PC-3 (cell line): ENCODE measurements around the gene FASTK. TPM values are rescaled to one million over a fixed set of nuclear protein-coding genes. Genes with fewer than 3 reads are reported as not detected.

Experiments used
- ATAC-seq: fragments of 200-7000 bp; cut with Tn5 transposase; 2 replicates; pipeline ENCODE4 v1.9.1; 2020; ENCODE audit warnings: mild to moderate bottlenecking, moderate library complexity
- BruUV-seq: library from RNA; stranded (reverse); fragments of 400-500 nt; replicated peaks from 2 replicates; lab custom pipeline; 2021; lab: Mats Ljungman, UMichigan
- CTCF ChIA-PET: fragments of 300-600 bp; sonication (Branson Sonifier 250); formaldehyde crosslinking; loops from one replicate; lab custom pipeline; 2022; ENCODE audit warnings: antibody characterized with exemption; lab: Charles Lee
- POLR2A ChIA-PET: fragments of 300-600 bp; sonication (Branson Sonifier 250); formaldehyde crosslinking; loops from one replicate; lab custom pipeline; 2022; ENCODE audit warnings: antibody characterized with exemption; ENCODE audit not compliant: unreplicated experiment; lab: Charles Lee
- DNase-seq: peaks from one replicate; pipeline ENCODE4 v3.0.0-alpha.2; 2015
- H2AFZ ChIP-seq: fragments of 300-600 bp; sonication (generic); 2 replicates; pipeline ENCODE4 v1.6.0; 2016; ENCODE audit warnings: antibody characterized with exemption, low read length
- H3F3A ChIP-seq: fragments of 300-600 bp; sonication (generic); one replicate; pipeline ENCODE4 v1.6.0; 2017; ENCODE audit warnings: antibody characterized with exemption, low read length, control low read depth, mild to moderate bottlenecking; ENCODE audit not compliant: unreplicated experiment
- H3K27ac ChIP-seq: fragments of 300-600 bp; sonication (generic); 2 replicates; pipeline ENCODE4 v1.5.1; 2016; ENCODE audit warnings: mild to moderate bottlenecking, low read length
- H3K27me3 ChIP-seq: fragments of 300-600 bp; sonication (generic); 2 replicates; pipeline ENCODE4 v1.6.1; 2016; ENCODE audit warnings: low read length, mixed read lengths
- H3K36me3 ChIP-seq: fragments of 300-600 bp; sonication (generic); 2 replicates; pipeline ENCODE4 v1.6.1; 2016; ENCODE audit warnings: low read depth, mixed run types, low read length, mixed read lengths
- H3K4me1 ChIP-seq: fragments of 300-600 bp; sonication (generic); 2 replicates; pipeline ENCODE4 v1.5.1; 2016; ENCODE audit warnings: low read length; ENCODE audit not compliant: insufficient read depth
- H3K4me2 ChIP-seq: fragments of 300-600 bp; sonication (generic); 2 replicates; pipeline ENCODE4 v1.6.0; 2016; ENCODE audit warnings: low read length
- H3K4me3 ChIP-seq: fragments of 300-600 bp; sonication (generic); 2 replicates; pipeline ENCODE4 v1.5.1; 2016; ENCODE audit warnings: mild to moderate bottlenecking, low read length, mixed read lengths
- H3K79me2 ChIP-seq: fragments of 300-600 bp; sonication (generic); 2 replicates; pipeline ENCODE4 v1.6.1; 2017; ENCODE audit warnings: low read length, mixed read lengths
- H3K9ac ChIP-seq: fragments of 300-600 bp; sonication (generic); 2 replicates; pipeline ENCODE4 v1.6.0; 2016; ENCODE audit warnings: mild to moderate bottlenecking, low read length
- H3K9me2 ChIP-seq: fragments of 300-600 bp; sonication (generic); replicated peaks from 2 replicates; pipeline ENCODE4 v1.6.1; 2016; ENCODE audit warnings: mixed run types, low read length, mixed read lengths
- H3K9me3 ChIP-seq: fragments of 300-600 bp; sonication (generic); 2 replicates; pipeline ENCODE4 v1.6.1; 2016; ENCODE audit warnings: low read length, mixed read lengths
- H4K20me1 ChIP-seq: fragments of 300-600 bp; sonication (generic); 2 replicates; pipeline ENCODE4 v1.6.1; 2016; ENCODE audit warnings: low read length, mixed read lengths
- CTCF ChIP-seq: fragments of 300-600 bp; sonication (generic); conservative IDR thresholded peaks from 2 replicates; pipeline ENCODE4 v1.5.1; 2017; ENCODE audit warnings: antibody characterized with exemption, low read depth, mild to moderate bottlenecking, low read length
- EZH2 ChIP-seq: fragments of 300-600 bp; sonication (generic); IDR thresholded peaks from one replicate; pipeline ENCODE4 v1.6.1; 2017; ENCODE audit warnings: antibody characterized with exemption, mild to moderate bottlenecking, low read length; ENCODE audit not compliant: unreplicated experiment
- EZH2phosphoT487 ChIP-seq: fragments of 300-600 bp; sonication (generic); IDR thresholded peaks from 2 replicates; pipeline ENCODE4 v1.6.1; 2018; ENCODE audit warnings: mild to moderate bottlenecking, antibody characterized with exemption, low read length, borderline replicate concordance
- intact Hi-C: fragments of 100-400 bp; cut with micrococcal nuclease; formaldehyde crosslinking; loops from 2 replicates; pipeline ENCODE4 v1.9.0; 2023
- total RNA-seq: library from RNA; depleted of rRNA; stranded (reverse); fragments of >200 nt; gene quantifications from 2 replicates; pipeline ENCODE4 v1.2.3, GENCODE V29; 2014

Gene FASTK
- total RNA-seq, 1 experiment from 2014 or later: 163 TPM

- no peak for TF ChIP-seq EZH2
- no peak for TF ChIP-seq CTCF
- DNase-seq (peak; percentile 67), ATAC-seq (peak; percentile 33)
- H4K20me1 ChIP-seq: no peaks in the 10 kb centered on the region
- intact Hi-C loops: loop anchor here (1.0 kb wide), 1 partner anchor 18 kb away; the partner anchor contains the start of gene FASTK
- H3K4me3 ChIP-seq: peak overlapping the region; percentile 86
- peaks cover 39% of the 10 kb centered on the region for H3K79me2 ChIP-seq
- ChIA-PET POLR2A (interaction anchor here (0.6 to 1.2 kb wide), 6 partner anchors 14 to 457 kb away, joined by 4 to 23 read pairs (median 6); partner anchors contain the start of genes ASIC3, FASTK, RHEB and TMUB1), CTCF (interaction anchor here (0.8 to 1.3 kb wide), 4 partner anchors 44 to 51 kb away, joined by 4 to 10 read pairs (median 5); no protein-coding TSS in a partner anchor)
- no peaks in the 10 kb centered on the region for H3K9me3 ChIP-seq
- H3F3A ChIP-seq: no peaks in the 10 kb centered on the region
- H3K36me3 ChIP-seq: peaks cover 21% of the 10 kb centered on the region
- H3K27me3 ChIP-seq: no peaks in the 10 kb centered on the region
- no peaks in the 10 kb centered on the region for H3K9me2 ChIP-seq
- peaks cover 40% of the 10 kb centered on the region for H3K4me1 ChIP-seq
- H2AFZ ChIP-seq: peak overlapping the region; percentile 73
- no TSS peak for BruUV-seq
- H3K9ac ChIP-seq: peak overlapping the region; percentile 89
- peak overlapping the region; percentile 99 for H3K4me2 ChIP-seq
- H3K27ac ChIP-seq: peak overlapping the region; percentile 97
Observed at GRCh38 chr7:151062399-151063211, 18.0 kb downstream of the FASTK start.

- H3K4me2 ChIP-seq: peak overlapping the region; percentile 99
- intact Hi-C loops: no loop called here
- no peaks in the 10 kb centered on the region for H3K9me3 ChIP-seq
- BruUV-seq: no TSS peak
- TF ChIP-seq EZH2 (no peak), CTCF (no peak), EZH2phosphoT487 (no peak)
- H3K27ac ChIP-seq: peak overlapping the region; percentile 97
- peaks cover 17% of the 10 kb centered on the region for H3K36me3 ChIP-seq
- H3K9ac ChIP-seq: peak overlapping the region; percentile 89; the same call in 1 of the 2 replicates
- no peaks in the 10 kb centered on the region for H3K27me3 ChIP-seq
- no peaks in the 10 kb centered on the region for H3K9me2 ChIP-seq
- peaks cover 42% of the 10 kb centered on the region for H3K4me1 ChIP-seq
- H3K4me3 ChIP-seq: peak overlapping the region; percentile 86
- H3F3A ChIP-seq: no peaks in the 10 kb centered on the region
- ATAC-seq: no peak
- no peaks in the 10 kb centered on the region for H4K20me1 ChIP-seq
- ChIA-PET POLR2A (interaction anchor here (1.2 kb wide), 1 partner anchor 18 kb away, joined by 15 read pairs; the partner anchor contains the start of gene FASTK), CTCF (interaction anchor here (1.1 to 1.3 kb wide), 2 partner anchors 49 to 51 kb away, joined by 5 to 10 read pairs; no protein-coding TSS in a partner anchor)
- no peak for DNase-seq
- H2AFZ ChIP-seq: no peak overlapping the region
- H3K79me2 ChIP-seq: peaks cover 39% of the 10 kb centered on the region
Observed at GRCh38 chr7:151062111-151062398, 18.6 kb downstream of the FASTK start.
